ENCODE measurements around the gene CUZD1. TPM values are rescaled to one million over a fixed set of nuclear protein-coding genes. Genes with fewer than 3 reads are reported as not detected.

CUZD1 gene
- total and polyA plus RNA-seq, 2 experiments from 2014 or later = 3.1 to 4.1 TPM

DNA sequence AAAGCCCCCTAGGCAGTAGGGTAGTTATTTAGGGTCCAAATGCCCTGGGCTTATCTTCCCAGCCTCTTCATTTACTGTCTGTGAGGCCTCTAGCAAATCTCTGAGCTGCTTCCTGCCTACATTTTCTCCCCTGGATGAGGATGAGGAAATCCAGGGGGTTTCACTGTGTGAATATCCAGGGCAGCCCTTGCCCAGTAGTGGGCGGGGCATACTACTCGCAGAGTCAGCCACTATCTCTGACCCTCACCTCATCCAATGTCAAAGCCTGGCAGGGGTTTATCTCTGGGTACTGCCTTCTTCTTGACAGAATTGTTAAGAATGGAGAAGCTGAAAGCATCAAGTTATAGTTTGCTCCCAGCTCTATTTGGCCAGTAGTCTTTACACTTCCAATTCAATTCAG is 48.9 kb downstream of the CUZD1 start:
- H3K4me3 Mint-ChIP-seq = no peak overlapping the region
- DNase-seq (ENCODE audit: low spot score) = peak; percentile 17
- Histone ChIP-seq H3K4me1 (ENCODE audit: insufficient read depth) (no peaks in the 10 kb centered on the region), H2AFZ (peak overlapping the region; percentile 52; the same call in 1 of the 2 replicates), H3F3A (replicated peaks; ENCODE audit: low read depth) (no peaks in the 10 kb centered on the region), H4K20me1 (replicated peaks; ENCODE audit: insufficient read depth) (no peaks in the 10 kb centered on the region), H3K4me2 (no peak overlapping the region), H3K36me3 (ENCODE audit: insufficient read depth) (no peaks in the 10 kb centered on the region), H3K9me2 (ENCODE audit: insufficient read depth) (no peaks in the 10 kb centered on the region), H3K79me2 (replicated peaks; ENCODE audit: insufficient read depth) (no peaks in the 10 kb centered on the region), H3K4me3 (no peak overlapping the region), H3K27me3 (ENCODE audit: insufficient read depth) (no peaks in the 10 kb centered on the region), H3K27ac (ENCODE audit: low read depth) (no peak overlapping the region)
- no peak for TF ChIP-seq NANOG (IDR thresholded peaks at IDR 0.05; ENCODE audit: borderline replicate concordance)
- TF ChIP-seq, protein P1, sequence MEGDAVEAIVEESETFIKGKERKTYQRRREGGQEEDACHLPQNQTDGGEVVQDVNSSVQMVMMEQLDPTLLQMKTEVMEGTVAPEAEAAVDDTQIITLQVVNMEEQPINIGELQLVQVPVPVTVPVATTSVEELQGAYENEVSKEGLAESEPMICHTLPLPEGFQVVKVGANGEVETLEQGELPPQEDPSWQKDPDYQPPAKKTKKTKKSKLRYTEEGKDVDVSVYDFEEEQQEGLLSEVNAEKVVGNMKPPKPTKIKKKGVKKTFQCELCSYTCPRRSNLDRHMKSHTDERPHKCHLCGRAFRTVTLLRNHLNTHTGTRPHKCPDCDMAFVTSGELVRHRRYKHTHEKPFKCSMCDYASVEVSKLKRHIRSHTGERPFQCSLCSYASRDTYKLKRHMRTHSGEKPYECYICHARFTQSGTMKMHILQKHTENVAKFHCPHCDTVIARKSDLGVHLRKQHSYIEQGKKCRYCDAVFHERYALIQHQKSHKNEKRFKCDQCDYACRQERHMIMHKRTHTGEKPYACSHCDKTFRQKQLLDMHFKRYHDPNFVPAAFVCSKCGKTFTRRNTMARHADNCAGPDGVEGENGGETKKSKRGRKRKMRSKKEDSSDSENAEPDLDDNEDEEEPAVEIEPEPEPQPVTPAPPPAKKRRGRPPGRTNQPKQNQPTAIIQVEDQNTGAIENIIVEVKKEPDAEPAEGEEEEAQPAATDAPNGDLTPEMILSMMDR (conservative IDR thresholded peaks at IDR 0.05; ENCODE audit: low read depth in 2 of 2) = no peak
- TF ChIP-seq STAT1 (IDR thresholded peaks at IDR 0.05; ENCODE audit: unreplicated experiment) = no peak
- TF ChIP-seq EZH2phosphoT487 (IDR thresholded peaks at IDR 0.05; ENCODE audit: unreplicated experiment) = no peak
- TF ChIP-seq, protein P2, sequence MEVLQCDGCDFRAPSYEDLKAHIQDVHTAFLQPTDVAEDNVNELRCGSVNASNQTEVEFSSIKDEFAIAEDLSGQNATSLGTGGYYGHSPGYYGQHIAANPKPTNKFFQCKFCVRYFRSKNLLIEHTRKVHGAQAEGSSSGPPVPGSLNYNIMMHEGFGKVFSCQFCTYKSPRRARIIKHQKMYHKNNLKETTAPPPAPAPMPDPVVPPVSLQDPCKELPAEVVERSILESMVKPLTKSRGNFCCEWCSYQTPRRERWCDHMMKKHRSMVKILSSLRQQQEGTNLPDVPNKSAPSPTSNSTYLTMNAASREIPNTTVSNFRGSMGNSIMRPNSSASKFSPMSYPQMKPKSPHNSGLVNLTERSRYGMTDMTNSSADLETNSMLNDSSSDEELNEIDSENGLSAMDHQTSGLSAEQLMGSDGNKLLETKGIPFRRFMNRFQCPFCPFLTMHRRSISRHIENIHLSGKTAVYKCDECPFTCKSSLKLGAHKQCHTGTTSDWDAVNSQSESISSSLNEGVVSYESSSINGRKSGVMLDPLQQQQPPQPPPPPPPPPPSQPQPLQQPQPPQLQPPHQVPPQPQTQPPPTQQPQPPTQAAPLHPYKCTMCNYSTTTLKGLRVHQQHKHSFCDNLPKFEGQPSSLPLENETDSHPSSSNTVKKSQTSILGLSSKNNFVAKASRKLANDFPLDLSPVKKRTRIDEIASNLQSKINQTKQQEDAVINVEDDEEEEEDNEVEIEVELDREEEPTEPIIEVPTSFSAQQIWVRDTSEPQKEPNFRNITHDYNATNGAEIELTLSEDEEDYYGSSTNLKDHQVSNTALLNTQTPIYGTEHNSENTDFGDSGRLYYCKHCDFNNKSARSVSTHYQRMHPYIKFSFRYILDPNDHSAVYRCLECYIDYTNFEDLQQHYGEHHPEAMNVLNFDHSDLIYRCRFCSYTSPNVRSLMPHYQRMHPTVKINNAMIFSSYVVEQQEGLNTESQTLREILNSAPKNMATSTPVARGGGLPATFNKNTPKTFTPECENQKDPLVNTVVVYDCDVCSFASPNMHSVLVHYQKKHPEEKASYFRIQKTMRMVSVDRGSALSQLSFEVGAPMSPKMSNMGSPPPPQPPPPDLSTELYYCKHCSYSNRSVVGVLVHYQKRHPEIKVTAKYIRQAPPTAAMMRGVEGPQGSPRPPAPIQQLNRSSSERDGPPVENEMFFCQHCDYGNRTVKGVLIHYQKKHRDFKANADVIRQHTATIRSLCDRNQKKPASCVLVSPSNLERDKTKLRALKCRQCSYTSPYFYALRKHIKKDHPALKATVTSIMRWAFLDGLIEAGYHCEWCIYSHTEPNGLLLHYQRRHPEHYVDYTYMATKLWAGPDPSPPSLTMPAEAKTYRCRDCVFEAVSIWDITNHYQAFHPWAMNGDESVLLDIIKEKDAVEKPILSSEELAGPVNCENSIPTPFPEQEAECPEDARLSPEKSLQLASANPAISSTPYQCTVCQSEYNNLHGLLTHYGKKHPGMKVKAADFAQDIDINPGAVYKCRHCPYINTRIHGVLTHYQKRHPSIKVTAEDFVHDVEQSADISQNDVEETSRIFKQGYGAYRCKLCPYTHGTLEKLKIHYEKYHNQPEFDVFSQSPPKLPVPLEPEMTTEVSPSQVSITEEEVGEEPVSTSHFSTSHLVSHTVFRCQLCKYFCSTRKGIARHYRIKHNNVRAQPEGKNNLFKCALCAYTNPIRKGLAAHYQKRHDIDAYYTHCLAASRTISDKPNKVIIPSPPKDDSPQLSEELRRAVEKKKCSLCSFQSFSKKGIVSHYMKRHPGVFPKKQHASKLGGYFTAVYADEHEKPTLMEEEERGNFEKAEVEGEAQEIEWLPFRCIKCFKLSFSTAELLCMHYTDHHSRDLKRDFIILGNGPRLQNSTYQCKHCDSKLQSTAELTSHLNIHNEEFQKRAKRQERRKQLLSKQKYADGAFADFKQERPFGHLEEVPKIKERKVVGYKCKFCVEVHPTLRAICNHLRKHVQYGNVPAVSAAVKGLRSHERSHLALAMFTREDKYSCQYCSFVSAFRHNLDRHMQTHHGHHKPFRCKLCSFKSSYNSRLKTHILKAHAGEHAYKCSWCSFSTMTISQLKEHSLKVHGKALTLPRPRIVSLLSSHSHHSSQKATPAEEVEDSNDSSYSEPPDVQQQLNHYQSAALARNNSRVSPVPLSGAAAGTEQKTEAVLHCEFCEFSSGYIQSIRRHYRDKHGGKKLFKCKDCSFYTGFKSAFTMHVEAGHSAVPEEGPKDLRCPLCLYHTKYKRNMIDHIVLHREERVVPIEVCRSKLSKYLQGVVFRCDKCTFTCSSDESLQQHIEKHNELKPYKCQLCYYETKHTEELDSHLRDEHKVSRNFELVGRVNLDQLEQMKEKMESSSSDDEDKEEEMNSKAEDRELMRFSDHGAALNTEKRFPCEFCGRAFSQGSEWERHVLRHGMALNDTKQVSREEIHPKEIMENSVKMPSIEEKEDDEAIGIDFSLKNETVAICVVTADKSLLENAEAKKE (CRISPR knock-in tag; IDR thresholded peaks at IDR 0.05) = no peak
- TF ChIP-seq, protein P3, sequence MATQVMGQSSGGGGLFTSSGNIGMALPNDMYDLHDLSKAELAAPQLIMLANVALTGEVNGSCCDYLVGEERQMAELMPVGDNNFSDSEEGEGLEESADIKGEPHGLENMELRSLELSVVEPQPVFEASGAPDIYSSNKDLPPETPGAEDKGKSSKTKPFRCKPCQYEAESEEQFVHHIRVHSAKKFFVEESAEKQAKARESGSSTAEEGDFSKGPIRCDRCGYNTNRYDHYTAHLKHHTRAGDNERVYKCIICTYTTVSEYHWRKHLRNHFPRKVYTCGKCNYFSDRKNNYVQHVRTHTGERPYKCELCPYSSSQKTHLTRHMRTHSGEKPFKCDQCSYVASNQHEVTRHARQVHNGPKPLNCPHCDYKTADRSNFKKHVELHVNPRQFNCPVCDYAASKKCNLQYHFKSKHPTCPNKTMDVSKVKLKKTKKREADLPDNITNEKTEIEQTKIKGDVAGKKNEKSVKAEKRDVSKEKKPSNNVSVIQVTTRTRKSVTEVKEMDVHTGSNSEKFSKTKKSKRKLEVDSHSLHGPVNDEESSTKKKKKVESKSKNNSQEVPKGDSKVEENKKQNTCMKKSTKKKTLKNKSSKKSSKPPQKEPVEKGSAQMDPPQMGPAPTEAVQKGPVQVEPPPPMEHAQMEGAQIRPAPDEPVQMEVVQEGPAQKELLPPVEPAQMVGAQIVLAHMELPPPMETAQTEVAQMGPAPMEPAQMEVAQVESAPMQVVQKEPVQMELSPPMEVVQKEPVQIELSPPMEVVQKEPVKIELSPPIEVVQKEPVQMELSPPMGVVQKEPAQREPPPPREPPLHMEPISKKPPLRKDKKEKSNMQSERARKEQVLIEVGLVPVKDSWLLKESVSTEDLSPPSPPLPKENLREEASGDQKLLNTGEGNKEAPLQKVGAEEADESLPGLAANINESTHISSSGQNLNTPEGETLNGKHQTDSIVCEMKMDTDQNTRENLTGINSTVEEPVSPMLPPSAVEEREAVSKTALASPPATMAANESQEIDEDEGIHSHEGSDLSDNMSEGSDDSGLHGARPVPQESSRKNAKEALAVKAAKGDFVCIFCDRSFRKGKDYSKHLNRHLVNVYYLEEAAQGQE (IDR thresholded peaks at IDR 0.05; ENCODE audit: unreplicated experiment) = no peak
- no peak for TF ChIP-seq ZNF331 (CRISPR knock-in tag; IDR thresholded peaks at IDR 0.05; ENCODE audit: low read depth)
- TF ChIP-seq POLR2AphosphoS5 (IDR thresholded peaks at IDR 0.05; ENCODE audit: low read depth) = no peak
- TF ChIP-seq JUNB (IDR thresholded peaks at IDR 0.05; ENCODE audit: unreplicated experiment) = no peak
- TF ChIP-seq, protein P4, sequence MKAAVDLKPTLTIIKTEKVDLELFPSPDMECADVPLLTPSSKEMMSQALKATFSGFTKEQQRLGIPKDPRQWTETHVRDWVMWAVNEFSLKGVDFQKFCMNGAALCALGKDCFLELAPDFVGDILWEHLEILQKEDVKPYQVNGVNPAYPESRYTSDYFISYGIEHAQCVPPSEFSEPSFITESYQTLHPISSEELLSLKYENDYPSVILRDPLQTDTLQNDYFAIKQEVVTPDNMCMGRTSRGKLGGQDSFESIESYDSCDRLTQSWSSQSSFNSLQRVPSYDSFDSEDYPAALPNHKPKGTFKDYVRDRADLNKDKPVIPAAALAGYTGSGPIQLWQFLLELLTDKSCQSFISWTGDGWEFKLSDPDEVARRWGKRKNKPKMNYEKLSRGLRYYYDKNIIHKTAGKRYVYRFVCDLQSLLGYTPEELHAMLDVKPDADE (IDR thresholded peaks at IDR 0.05) = no peak
- TF ChIP-seq CREB1 (CRISPR knock-in tag; IDR thresholded peaks at IDR 0.05; ENCODE audit: low read depth) = no peak
- TF ChIP-seq ZNF114 (CRISPR knock-in tag; IDR thresholded peaks at IDR 0.05) = no peak
- no peaks in the 10 kb centered on the region for H3K27me3 Mint-ChIP-seq (ENCODE audit: insufficient read depth, low read depth, poor library complexity)
- no peak overlapping the region for H3K27ac Mint-ChIP-seq
- no peaks in the 10 kb centered on the region for H3K36me3 Mint-ChIP-seq (ENCODE audit: low read depth)
- H3K4me1 Mint-ChIP-seq = no peaks in the 10 kb centered on the region; the same call in 2 of the 3 replicates
- H3K9me3 Mint-ChIP-seq = no peaks in the 10 kb centered on the region; the same call in 1 of the 3 replicates
- ATAC-seq = peak; percentile 63
